ENCODE measurements around the gene PRKCE.

PRKCE gene

DNA sequence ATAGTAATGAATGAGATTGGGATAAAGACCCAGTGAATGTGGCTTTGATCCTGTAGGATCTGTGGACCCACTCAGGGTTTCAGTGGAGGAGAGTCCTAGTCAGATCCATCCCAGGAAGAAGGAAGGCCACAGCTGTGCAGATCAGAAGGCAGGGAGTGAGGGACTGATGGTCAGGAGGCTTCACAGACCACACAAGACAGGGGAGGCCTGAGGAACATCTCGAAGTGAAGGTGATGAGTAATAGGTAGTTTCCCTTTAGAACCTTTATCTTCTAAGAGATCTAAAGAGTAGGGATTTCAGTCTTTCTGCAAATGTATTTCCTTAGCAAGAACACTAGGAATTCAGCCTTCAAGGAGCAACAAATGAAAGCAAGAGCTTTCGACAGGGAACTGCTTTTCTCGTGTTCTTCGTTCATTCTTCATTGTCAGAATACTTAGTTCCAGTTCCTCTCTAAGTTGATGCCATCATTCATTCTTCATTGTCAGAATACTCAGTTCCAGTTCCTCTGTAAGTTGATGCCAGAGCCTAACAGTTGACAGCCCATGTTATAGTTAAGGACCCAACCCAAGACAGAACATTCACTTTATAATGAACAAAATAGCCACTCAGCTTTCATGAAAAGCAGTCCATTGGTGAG is 495.5 kb downstream of the PRKCE start:
- DNase-seq (ENCODE audit: low read depth): no peak

DNA sequence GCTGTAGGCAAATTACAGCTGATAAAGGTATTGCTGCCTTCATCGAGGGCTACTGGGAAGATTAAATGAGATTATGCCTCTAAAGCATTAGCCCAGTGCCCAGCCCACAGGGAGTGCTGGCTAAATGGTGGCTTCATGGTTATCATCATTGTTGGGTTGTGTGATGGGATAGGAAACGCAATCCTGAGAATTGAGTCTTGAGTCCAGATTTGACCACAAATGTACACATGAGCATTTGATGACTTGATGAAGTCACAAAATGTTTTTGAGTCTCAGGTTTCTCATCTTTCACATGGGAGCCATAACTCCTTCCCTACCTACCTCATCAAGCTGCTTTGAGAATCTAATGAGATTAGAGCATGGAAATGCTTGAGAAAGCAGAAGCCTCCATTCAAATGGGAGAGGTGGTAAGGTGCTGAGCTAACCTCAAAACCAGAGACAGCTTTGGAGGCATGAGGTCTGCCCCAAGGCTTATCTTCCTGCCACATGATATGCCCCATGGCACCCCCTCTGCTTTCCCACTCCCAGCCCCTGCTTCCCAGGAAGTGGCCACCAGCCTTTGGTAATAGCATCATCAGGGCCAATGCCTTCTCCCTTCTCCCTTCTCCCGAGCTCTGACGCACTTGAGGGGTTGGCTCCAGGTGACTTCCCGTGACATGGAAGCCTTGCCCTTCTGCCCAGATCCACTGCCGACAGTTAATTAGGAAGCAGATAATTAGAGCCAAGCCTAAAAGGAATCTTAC is 496.3 kb downstream of the PRKCE start:
- DNase-seq (ENCODE audit: low read depth): no peak

DNA sequence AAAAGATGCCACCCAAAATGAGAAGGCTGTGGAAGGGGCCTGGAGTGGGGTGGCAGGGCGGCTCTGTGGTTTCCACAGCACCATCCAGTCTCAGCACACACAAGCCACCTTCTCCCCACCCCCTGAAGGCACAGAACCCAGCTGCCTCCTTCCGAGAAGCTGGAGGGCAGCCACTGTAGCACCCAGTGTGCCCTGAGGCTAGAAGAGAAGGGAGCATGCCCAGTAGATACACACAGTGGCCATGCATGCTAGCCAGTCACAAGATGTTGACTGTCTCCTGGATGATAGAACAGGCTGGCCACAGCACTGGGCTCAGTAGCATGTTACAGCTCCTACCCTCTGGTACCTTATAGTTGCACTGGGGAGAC is 496.9 kb downstream of the PRKCE start:
- no peak for DNase-seq (ENCODE audit: low read depth)

DNA sequence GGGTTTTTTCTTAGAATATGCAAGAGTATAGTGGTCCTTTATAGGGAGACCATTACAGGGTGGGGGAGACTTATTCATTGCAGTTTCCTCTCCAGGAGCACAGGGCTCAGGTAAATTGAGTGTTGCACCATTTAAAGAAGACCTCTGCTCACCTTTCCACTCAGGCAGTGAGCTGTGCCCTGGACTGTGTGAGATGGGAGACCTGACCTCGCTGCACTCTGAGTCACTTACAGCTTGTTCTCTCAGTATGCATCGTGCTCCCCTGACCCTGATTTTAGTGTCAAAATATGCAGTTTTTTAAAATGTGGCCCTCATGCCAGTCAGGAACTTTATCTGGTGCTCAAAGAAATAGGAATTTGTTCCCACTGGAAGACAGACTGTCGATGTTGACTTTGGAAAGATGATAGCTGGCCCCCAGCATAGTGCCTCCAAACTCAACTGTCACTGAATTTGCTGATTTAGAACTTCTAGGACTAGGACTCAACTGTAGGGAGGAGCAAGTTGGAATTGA is 499.0 kb downstream of the PRKCE start:
- DNase-seq (ENCODE audit: low read depth): no peak

DNA sequence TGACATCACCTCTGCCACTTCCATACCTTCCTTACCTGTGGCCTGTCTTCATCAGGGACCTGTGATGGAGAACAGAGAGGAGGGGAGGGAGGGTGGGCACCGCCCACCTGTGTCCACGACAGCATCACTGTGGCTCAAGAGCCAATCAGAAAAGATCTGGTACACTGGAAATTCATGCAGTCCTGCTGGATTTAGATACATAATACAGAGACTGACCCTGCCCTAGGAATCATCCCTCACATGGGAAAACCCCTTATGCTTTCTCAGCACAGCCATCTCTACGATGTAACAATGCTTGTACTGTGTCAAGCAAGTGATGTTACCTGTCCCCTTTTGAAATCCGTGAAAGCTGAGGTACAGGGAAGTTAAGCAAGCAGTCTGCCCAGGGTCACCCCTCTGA is 500.1 kb downstream of the PRKCE start:
- DNase-seq (ENCODE audit: low read depth): no peak

DNA sequence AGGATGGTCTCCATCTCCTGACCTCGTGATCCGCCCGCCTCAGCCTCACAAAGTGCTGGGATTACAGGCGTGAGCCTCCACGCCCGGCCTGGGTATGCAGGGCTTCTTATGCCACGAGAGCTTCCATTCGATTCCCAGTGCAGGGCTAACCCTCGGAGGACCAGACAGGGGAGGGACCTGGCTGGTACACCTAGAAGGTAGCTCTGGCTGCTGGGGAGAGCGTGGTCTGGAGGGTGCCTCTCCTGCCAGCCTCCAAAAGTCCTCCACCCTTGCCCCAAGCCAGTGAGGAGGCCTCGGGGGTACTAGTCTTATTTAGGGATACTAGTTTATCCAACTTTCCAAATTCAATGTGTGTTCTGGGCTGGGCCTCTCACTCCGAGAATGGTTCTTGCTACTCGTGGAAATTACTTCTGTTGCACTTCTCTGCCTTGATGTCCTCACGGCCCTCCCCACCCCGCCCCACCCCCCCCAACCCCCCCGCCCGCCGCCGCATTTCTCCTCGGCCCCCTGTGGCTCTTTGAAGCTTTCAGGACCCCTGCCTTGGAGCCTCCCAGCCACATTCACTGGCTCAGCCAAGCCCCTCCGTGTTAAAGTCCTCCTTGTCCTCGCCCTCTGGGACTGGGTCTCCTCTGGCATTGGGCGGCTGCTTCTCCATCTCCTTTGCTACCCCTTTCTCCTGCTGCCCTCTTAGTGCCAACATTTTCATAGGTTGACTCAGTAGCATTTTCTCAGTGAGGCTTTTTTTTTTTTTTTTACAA is 502.7 kb downstream of the PRKCE start:
- DNase-seq (ENCODE audit: low read depth): no peak

DNA sequence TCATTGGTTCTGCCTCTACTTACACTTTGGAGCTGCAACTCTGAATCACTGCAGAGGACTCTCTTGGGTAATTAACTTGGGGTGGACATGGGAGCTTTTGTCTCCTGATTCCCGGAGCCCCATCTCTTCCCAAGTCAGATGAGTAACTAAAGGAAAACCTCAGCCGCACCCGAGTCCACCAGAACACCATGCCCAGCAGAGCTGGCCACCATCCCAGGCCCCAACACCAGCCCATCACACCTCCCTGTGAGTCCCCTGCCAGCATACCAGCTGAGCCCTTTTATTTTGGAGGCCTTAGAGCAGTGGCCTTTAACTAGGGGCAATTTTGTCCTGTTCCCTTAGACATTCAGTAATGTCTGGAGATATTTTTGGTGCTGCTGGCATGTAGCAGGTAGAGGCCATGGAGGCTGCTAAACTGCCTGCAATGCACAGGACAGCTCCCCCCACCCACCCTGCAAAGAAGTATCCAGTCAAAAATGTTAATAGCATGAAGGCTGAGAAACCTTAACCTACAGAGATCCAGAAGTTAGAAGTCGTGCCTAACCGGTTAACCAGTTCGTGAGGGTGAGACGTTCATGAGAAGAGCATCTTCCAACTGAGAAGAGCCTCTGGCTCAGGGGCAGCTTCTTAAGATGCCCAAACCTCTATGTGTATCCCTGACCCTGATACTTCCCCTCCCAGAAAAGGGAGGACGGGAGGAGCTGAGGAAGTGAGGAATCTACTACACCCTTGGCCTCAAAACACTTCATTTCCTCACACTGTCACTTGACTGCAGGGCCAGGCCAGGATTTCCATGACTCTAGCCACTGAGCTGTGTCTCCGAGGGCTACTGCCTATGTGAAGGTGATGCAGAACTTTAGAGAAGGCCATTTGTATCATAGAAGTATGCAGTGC is 505.8 kb downstream of the PRKCE start:
- DNase-seq (ENCODE audit: low read depth): no peak

DNA sequence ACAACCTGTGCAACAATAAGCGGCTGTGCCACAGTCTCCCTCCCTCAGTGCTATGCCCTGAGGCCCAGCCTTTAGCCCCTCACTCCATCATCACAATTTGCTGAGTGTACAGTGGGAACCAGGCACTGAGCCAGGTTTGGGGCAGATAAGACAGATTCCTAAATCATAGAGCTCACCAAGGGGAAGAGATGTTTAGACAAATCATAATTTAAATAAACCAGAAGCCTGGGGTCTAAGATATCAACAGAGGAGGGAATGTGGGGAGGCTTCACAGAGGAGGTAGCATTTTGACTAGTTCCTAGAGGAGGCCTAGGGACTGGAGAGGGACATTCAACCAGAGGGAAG is 506.5 kb downstream of the PRKCE start:
- no peak for DNase-seq (ENCODE audit: low read depth)

DNA sequence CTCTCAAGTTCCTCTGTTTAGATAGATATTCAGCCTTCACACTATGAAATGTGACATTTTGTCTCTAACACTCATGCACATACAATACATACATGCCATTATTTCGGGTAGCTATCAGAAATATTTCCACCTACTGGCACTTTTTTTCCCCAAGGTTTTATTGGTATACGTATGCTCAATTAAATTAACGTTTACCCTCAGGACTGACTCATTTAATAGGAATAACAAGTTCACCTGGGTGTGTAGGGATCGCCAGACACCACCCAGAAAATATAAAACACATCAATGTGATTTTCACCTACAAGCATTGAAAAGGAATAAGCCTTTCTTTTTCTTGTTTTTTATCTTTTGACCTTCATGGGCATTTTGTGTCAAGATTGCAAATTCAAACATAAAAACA is 507.2 kb downstream of the PRKCE start:
- DNase-seq (ENCODE audit: low read depth): no peak

DNA sequence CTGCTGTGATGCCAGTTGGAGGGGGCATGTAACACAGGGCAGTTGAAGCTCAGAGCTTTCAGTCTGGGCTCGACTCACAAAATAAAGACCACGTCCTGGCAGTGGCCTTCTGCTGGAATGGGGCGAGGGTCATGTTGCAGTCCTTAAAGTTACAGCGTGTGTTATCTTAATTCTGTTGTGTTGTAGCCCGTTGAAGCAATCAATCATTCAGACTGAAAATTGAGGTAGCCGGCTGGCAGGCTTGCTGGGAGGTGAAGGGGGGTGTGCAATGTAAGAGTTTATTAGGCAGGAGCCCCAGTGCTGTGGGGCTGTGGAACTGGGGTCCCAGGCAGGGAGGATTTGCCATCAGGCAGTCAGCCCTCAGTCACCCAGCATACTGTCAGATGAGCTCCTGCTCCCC is 508.9 kb downstream of the PRKCE start:
- DNase-seq (ENCODE audit: low read depth): no peak

DNA sequence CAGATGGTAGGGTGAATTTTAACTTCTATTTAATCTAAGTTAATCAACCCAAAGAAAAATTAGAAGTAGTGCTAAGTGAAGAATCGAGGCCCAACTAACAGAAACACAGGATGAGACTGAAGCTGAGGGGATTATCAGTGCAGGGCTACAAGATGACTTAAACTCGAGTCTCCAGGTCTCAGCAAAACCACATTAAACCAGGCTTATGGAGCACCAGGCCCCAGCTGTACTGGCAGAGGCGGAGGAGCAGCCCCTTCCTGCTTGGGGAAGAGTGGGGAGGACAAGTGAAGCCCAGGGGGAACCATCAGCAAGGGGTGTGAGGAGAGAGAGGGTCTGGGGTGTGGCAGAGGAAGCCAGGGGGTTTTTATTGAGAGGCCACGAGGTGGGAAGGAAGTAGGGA is 509.8 kb downstream of the PRKCE start:
- DNase-seq (ENCODE audit: low read depth): no peak

DNA sequence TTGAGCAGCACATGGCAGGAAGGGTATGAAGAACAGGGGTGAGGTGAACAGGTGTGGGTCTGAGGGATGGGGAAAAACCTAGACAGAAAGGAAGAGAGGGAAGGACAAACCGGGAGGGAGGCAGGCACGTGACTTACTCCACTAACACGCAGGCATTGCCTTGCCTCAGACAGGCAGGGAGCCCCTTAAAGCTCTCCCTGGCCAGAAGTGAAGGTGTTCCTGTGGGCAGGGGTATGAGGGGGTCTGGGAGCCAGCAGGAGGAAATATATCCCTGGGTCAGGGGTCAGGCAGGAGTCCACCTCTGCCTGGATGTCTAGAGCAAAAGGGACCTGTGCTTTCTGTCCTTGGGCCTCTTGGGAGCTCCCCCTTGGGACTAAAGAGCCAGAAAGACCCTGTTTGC is 510.4 kb downstream of the PRKCE start:
- DNase-seq (ENCODE audit: low read depth): no peak

DNA sequence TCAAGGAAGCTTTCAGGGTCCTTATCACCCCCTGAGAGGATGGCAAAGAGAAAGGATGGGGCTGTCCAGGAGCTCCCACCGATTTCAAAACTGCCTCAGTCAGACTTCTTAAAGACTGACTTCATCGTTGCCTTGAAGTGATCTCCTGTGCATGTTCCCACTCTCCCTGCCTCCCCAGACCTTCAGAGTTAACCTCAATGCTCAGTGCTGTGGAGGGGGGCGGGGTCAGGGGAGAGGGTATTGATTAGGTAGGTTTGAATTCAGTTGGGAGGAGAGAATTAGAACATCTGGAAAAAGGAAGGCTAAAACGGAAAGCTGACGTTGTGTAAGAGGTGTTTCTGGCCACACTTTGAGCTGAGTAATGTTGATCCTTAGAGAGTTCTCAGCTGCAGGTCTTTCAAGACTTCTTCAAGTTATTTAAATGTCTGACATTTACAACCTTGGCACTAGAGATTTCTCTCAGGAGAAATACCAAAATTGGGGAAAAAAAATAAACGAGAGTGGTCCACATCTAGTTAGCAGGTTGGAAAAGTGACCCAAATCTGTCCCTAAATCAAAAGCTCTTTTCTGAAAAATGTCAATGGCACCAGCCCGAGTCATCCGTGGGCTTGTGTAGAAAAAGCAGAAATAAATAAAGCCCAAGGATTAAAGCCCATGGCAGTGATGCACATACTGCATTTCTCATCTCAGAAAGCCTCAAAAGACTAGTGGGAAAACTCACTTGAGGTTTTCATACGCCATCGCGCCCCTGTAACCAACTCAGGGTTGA is 511.0 kb downstream of the PRKCE start:
- no peak for DNase-seq (ENCODE audit: low read depth)

DNA sequence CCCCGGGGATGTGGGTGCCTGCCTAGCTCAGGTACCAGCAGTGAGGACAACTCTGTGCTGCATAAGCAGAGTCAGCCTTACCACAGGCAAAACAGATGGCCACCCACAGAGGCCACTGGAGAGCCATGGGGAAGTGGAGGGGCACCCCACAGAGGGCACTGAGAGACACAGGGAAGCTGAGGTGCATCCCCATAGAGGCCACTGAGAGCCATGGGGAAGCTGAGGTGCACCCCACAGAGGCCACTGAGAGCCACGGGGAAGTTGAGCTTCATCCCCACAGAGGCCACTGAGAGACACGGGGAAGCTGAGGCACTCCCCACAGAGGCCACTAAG is 511.6 kb downstream of the PRKCE start:
- DNase-seq (ENCODE audit: low read depth): no peak

DNA sequence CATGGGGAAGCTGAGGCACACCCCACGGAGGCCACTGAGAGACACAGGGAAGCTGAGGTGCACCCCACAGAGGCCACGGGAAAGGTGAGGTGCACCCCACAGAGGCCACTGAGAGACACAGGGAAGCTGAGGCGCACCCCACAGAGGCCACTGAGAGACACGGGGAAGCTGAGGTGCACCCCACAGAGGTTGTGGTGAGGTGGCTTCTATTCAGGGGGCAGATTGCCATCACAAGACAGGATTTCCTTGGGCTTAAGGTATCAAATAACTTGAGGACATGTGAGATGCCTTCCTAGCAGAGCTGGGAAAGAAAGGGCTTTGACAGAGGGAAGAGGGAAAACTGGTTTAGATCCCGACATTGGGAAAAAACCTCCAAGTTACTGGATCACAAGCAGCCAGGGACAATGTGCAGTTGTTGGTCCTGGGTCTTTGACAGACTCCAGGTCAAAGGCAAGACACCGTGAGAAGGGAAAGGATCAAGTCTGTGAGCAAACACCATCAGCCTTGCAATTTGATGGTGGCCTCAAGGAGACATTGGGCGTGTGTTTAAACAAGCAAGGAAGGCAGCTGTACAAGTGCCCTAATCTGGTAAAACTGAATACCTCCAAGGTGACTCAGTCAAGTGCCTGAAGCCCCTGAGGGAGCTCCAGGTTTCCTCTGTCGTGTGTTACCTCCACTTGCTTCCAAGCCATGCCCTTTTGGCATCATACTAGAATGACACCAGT is 512.5 kb downstream of the PRKCE start:
- DNase-seq (ENCODE audit: low read depth): no peak

DNA sequence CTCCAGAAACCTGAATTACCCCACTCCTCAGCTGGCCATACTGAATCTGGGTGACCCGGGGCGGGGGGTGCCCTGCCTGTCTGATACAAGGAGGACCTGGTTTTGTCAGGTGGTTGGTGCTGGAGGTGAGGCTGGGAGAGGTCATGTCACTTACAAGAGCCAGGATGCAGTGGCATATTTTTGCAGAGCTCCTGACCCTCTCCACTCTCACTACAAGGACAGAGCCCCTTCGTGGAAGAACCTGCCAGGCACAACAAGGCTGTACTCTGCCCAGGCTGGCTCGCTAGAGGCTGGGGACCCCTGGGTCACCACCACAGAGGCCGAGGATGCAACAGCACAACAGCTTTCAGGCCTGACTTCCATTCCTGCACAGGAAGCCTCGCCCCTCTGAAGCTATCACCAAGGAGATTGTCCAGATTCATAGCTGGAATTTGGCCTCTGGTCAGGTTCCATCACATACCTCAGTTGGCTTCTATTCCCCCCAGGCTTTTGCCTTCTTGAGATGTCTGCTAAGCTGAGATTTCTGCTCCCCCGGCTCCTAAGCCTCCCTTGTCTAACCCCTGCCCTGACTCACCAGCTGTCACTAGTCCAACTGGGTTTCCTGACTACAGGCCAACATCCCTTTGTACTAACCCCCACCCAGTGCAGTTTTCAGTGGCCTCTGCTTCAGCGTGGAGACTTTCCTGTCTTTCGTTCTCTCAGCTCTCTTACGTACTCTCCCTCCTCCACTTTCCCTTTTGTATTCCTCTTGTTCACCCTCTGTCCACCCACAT is 513.2 kb downstream of the PRKCE start:
- DNase-seq (ENCODE audit: low read depth): no peak

DNA sequence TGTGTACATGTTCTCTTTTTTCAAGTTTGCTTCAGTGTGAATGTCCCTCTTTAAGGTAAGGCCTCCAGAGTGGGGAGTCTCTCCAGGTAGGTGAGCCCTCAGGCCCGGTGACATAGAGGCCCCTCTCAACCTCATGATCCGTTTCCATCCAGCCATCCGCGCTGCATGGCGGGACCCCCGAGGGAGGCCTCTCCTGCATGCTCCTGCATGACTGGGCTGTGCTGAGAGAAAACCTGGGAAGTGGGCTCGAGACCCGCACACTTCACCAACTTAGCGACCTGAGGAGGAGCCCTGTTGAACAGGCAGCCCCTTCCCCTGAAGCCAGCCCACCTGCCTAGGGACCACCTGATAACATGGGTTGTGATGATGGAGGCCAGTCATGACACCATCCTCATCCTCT is 514.4 kb downstream of the PRKCE start:
- no peak for DNase-seq (ENCODE audit: low read depth)

DNA sequence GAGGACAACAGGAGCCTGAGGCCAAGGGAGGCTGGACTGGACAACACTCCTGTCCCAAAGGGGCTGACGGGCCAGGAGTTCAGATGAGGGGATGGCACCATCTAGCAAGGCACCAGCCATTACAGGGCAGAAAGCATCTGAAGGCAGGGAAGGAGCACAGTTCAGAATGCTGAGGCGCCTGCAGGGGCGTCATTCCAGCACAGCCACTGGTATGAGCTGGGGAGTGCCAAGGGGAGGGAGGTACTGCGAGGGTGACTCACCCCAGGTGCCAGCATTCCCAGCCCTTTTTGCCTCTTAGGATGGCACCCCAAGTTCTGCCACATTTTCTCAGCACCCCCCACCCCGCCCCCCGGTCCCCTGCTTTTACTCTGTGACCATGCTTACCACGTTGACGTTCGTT is 515.9 kb downstream of the PRKCE start:
- DNase-seq (ENCODE audit: low read depth): no peak

DNA sequence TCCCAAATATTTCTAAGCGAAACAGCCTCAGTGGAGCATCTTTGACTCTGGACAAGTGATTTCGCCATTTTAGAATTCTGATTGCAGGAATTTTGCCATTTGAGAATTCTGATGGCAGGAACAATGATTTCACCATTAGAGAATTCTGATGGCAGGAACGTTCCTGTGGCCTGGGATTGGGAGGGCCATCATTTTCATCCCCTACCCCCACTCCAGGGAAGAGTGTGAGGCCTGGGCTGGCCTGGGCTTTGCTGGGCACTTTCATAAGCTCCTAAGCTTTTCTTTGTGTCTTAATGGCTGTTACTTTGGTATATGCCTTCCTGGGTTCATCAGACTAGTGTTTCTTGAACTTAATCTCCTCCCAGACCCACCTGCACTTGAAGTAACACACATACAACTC is 516.4 kb downstream of the PRKCE start:
- no peak for DNase-seq (ENCODE audit: low read depth)

DNA sequence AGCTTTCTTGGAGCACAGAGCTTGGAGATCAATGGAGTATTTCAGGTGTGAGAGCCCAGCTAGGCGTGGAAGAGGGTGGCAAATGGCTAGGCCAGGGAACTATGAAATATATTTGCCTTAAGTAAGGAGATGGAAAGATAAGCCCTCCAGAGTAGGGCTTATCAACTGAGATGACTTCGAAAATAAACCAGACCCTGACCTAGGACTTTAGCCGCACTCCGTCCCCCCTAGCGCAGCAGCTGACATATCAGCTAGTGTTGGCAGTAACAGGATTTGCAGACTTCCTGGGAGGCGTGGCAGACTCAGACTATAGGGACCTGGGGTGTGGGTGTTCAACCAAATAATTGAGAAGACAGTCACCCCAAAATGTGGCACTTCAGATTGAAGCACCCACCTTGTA is 518.0 kb downstream of the PRKCE start:
- no peak for DNase-seq (ENCODE audit: low read depth)

All from stimulated activated CD4-positive, alpha-beta T cell treated with anti-CD3 and anti-CD28 coated beads, Interleukin-2, amount 100 ng/mL, for 4 hours (primary cell).